GM12873 (cell line): ENCODE measurements around the gene PRADC1.
A peak's percentile ranks its signal among the peaks of the same experiment; 100 is the strongest.

ENCODE experiments used
- TF ChIP-seq, protein P1 (sequence below): IDR thresholded peaks from 2 replicates; pipeline ENCODE4 v1.5.1; 2012; ENCODE audit warnings: low read depth, mild to moderate bottlenecking, moderate library complexity, low read length, control low read depth; ENCODE audit not compliant: insufficient read depth; ENCODE audit errors: missing control alignments

The PRADC1 gene

DNA sequence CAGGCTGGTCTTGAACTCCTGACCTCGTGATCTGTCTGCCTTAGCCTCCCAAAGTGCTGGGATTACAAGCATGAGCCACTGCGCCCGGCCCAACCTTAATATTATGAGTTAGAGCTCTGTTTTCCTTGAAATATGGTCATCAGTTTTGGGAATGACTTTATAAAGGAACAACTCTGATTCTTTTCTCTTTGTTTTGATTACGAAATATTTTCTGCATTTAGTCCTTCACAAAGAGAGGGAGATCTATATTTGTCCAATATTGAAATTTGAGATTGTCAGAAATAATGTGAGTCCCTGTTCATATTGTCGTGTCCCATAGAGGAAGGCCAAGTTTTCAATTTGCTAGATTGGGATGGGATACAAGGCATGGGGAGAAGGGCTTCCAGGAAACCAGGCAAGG lies 15.9 kb downstream of the PRADC1 start:
- TF ChIP-seq, protein P1, sequence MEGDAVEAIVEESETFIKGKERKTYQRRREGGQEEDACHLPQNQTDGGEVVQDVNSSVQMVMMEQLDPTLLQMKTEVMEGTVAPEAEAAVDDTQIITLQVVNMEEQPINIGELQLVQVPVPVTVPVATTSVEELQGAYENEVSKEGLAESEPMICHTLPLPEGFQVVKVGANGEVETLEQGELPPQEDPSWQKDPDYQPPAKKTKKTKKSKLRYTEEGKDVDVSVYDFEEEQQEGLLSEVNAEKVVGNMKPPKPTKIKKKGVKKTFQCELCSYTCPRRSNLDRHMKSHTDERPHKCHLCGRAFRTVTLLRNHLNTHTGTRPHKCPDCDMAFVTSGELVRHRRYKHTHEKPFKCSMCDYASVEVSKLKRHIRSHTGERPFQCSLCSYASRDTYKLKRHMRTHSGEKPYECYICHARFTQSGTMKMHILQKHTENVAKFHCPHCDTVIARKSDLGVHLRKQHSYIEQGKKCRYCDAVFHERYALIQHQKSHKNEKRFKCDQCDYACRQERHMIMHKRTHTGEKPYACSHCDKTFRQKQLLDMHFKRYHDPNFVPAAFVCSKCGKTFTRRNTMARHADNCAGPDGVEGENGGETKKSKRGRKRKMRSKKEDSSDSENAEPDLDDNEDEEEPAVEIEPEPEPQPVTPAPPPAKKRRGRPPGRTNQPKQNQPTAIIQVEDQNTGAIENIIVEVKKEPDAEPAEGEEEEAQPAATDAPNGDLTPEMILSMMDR, result no peak

DNA sequence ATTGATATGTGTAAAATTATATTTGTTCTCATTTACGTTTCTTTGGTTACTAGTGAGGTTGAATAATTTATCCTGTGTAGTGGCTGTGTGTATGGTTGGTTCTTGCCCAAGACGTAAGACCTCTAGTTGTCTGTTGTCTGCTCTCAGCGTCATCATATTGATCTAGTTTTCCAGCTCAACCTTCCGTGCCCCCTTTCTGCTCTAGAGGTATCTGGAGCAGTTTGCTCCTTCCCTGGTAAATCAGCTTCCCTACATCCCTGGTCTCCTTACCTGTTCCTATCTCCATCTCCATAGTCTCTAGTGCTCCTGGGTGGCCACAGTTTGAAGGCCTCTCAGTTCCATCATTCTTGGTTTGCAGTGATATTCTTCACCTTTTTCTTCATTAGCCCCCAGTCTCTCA lies 17.8 kb downstream of the PRADC1 start:
- TF ChIP-seq, protein P1, result no peak

DNA sequence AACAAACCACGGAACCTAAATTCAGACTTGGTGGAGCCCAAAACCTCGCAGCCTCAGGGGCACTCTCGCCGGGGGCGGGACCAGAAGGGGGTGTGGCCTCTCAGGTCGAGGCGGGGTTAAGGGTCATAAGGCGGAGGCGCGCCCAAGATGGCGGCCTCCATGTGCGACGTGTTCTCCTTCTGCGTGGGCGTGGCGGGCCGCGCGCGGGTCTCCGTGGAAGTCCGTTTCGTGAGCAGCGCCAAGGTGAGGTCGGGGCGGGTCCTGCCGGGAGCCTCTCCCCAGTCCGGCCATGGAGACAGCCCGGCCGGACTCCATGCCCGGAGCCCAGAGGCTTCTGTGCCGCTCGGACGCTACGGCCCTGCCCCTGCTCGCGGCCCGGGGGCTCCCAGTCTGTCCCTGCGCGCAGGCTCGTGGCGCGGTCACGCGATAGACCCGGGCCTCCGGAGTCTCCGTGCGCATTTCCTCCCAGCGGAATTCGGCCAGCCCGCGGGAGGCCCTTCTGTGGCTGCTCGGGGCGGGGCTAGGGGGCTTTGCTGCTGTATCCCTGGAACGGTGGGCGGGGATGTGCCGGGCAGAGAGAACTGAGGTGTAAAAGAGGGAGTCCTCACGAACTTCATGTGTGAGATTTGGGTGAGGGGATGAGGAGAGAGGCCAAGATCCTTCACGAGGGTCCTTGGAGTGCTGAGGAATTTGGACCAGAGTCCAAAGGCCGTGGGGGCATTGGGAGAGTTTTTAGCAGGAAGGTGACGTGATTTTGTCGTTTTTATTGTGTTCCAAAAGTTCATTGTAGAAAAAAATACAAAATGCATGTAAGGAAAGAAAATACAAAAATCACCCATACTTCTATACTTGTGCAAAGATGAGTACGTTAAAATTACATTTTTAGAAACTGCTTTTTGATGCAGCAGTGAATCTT lies 18.7 kb downstream of the PRADC1 start, which contains the start of gene SMYD5:
Gene SMYD5, plus strand, starts transcription at position 126 of the 916 bp plus-strand sequence. Its CDS starts 22 bp downstream, at position 148.
- TF ChIP-seq, protein P1, result no peak

DNA sequence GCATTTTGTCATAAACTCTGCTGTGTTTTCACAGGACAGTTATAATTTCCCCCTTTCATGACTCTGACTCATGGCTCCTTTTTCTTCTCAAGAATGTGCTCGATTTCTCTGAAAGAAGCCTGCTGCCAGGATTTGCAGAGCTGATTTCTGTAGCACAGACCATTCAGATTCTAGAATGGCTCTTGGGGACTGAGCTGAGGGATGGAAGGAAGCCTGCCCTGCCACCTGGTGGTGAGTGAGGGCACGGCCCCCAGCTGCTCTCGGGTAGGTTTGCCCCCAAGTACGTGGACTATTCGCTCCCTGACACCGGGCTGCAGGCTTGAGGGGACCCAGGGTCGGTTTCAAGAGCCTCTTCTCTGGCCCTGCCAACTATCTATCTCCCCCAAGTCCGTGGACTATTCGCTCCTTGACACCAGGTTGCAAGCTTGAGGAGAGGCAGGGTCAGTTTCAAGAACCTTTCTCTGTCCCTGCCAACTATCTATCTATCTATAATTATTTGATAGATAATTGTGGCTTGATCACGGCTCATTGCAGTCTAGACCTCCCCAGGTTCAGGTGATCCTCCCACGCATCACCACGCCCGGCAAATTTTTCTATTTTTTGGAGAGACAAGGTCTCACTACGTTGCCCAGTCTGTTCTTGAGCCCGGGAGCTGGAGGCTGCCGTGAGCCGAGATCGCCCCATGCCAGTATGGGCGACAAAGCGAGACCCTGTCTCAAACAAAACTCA lies 20.4 kb downstream of the PRADC1 start:
- TF ChIP-seq, protein P1, result peak; percentile 98

DNA sequence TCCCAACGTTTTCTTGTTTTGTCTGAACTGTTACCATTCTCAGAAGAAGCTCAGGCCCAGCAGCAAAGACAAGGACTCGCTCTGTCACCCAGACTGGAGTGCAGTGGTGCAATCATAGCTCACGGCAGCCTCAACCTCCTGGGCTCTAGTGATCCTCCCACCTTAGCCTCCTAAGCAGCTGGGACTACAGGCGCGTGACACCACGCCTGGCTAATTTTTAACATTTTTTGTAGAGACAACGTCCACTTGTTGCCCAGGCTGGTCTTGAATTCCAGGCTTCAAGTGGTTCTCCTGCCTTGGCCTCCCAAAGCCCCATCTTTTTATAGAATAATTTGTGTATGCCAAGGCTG lies 21.0 kb downstream of the PRADC1 start:
- TF ChIP-seq, protein P1, result no peak

DNA sequence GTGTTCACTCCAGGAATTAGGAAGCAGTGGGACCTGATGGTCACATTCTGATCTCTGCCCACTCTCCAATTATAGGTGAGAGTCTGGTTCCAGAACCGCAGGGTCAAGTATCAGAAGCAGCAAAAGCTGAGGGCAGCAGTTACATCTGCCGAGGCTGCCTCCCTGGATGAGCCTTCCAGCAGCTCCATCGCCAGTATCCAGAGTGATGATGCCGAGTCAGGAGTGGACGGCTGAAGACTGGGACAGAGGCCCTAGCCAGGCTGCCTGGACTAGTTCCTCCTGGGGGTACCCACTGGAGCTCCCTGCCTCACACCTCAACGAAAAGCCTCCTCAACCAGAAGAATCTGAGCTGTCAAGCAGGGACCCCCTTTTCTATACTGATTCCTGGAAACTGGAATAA lies 22.3 kb downstream of the PRADC1 start:
- TF ChIP-seq, protein P1, result no peak

DNA sequence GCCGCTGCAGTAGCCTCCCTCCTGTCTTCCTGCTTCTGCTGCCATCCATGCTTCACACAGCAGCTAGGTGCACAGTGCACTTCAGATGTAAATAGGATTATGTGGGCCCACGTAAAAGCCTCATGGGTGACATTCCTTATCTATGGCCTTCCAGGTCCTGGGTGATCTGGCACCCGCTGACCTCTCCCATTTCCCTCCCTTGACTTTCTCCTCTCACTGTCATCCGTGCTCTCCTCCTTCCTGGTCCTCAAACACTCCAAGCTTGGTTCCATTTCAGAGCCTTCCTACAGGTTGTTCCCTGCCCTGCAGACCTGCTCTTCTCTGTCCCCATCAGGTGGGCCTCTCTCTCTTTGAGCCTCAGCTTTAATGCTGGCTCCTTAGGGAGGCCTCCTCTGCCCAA lies 23.0 kb downstream of the PRADC1 start:
- TF ChIP-seq, protein P1, result no peak
